GM21390 (cell line): ENCODE data around the gene ENTR1.

ENCODE experiments used
- ATAC-seq: cut with Tn5 transposase; IDR thresholded peaks from one replicate; pipeline ENCODE4 v1.9.1; 2021; ENCODE audit not compliant: unreplicated experiment

The ENTR1 gene

GRCh38 chr9:136378170-136379002 is 32.0 kb downstream of the ENTR1 start:
- no peak for ATAC-seq

DNA sequence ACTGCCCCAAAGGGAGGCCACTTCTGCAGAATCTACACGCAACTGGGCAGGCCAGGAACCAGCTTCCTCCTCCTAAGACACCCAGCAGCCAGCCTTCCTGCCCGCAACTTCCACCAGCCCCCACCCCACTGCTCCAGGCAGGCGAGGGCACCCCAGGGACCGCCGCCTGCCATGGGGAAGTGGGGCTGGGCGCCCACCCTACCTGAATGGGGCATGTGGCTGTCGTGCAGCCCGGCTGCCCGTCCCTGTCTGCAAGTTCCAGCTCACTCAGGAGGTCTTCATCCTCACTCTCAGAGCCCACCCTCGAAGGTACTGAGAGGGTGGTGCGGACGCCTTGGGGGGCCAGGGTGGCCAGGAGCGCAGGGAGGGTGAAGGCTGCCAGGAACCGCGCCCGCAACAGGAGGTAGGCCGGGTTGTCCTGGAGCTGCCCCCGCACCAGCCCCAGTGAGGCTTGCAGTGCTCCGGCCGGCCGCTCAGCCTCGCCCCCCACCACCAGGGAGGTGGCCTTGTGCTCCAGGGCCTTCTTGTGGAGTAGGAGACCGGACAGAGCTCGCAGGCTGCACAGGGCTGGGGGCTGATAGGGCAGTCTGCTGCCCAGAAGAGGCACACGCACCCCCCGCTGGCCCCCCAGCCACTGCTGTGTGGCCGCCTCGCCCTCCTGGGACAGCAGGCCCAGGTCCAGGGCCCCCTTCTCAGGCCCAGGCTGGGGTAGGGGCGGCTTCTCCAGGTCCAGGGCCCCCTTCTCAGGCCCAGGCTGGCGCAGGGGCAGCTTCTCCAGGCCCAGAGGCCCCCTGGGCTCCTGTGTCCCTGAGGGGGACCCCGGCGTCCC is 32.9 kb downstream of the ENTR1 start:
- no peak for ATAC-seq

- no peak for ATAC-seq
Measured at GRCh38 chr9:136376457-136376856, 34.0 kb downstream of the ENTR1 start.

DNA sequence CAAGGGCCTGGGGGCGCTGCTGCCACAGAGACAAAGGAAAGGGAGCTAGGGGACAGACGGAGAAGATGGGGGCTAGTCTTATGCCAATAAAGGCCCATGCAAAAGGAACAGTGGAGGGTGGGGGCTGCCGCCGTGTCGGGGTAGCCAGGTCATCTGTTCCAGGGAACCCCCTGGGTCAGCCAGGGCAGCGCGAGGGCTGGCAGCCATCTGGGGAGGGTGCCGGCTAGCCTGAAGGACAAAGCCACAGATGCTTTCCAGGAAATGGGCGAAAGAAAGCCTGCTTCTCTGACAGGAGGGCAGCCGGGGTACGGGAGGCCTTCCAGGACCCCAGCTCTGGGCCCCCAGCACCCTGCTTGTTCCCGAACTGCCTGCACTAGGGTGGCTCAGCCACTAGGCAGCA is 35.3 kb downstream of the ENTR1 start:
- no peak for ATAC-seq

DNA sequence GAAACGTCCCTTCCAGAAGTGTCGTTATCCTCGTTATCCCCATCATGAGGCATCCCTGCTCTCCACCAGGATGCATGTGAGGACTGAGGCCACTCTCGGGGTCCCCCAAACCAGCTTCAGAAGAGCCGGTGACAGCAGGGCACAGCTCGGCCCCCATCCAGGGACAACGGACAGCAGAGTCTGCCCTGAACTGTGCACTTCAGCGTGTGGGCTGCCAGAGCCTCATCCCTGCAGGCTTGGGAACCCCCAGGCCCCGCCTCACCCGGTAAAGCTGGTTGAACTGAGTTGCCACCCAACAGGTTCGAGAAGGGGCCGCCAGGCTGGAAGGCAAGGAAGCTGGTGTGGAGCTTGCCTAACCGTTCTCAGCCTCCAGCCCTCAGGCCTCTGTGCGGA is 36.2 kb downstream of the ENTR1 start:
- no peak for ATAC-seq

DNA sequence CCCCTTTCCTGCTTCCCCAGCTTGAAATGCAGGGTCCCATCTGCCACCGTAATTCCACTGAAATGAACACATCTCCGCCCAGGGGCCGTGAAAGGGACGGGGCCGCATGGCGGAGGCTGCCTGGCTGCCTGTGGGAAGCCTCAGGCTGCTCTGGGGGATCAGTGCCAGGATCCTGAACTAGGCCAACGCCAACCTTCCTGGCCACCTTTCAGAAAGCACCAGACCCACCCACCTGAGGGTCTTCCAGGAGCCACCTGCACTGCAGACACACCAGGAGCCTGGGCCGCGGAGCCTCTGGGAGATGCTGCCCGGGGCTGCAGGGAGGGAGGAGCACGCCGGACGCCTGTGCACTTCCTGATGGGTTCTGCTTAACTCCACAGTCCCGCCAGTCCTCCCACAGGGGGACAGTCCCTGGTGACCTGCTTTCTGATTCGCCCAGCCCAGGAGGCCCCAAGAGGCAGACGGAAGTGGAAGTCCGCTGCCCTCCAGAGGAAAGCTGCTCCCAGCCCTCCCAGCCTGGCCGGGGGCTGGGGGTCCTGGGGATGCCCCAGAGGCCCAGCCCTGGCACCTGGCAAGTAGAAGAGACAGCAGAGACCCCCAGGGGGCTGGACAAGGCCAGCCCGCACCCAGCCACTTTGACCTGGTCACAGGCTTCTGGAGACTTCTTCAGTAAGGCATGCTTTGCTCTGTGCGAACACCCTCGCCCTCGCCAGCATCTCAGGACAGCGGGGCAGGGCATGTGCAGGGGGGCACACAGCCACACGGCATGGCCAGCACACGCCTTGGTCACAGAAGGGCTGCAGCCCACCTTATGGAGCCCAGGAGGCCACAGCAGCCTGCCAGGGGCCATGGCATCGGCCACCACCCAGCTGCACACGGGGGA is 36.9 kb downstream of the ENTR1 start, which contains the start of gene CARD9:
TSS of gene CARD9 (minus strand) at position 370 of the 883 bp plus-strand sequence. CDS start 1,591 bp downstream, outside the sequence.
- ATAC-seq = no peak

DNA sequence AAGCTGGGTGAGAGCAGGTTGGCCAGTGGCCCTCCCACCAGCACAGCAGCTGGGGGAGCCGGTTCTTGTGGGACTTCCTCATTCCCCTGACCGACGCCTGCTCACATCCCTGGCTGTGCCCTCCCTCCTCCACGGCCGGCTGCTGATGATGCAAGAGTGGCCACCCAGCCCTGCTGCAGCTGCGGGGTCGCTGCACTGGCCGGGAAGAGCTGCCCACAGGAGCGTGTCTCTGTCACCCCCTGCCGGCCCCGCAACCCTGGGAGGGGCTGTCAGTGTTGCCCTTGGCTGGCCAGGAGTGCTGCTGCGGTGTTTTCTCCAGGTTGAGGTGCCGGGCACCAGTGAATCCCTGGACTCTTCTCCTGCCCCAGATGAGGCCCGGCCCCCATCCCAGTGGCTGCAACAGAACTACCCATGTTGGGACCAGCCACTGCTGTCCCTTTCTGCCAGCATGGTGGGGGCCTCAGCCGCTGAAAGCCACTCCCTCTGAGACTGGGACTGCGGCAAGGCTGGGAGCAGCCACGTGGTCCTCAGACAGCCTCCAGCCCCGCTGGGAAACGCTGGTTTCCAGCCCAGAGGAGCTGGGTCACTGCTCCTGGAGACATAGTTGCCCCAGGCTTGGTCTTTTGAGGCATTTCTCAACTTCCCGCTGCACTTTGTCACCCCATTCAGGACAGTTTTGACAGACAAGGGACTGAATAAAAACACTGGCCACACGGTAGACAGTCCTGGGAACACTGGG is 37.7 kb downstream of the ENTR1 start:
- ATAC-seq = no peak

DNA sequence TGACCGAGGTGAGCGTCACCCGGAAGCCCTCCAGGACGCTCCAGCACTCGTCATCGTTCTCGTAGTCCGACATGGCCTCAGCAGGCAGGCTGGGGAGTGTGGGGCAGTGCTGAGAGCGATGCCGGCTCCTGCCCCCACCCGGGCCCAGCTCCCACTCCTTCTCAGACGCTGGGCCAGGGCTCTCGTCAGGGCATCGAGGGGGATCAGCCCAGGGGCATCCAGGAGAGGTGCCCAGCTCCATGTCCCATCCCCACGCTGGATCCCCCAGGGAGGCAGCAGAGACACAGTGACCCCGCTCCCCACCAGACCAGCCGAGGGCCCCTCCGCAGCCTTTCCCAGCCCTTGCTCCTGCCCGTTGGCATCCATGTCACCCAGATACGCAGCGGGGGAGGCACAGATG is 38.4 kb downstream of the ENTR1 start:
- ATAC-seq = no peak

DNA sequence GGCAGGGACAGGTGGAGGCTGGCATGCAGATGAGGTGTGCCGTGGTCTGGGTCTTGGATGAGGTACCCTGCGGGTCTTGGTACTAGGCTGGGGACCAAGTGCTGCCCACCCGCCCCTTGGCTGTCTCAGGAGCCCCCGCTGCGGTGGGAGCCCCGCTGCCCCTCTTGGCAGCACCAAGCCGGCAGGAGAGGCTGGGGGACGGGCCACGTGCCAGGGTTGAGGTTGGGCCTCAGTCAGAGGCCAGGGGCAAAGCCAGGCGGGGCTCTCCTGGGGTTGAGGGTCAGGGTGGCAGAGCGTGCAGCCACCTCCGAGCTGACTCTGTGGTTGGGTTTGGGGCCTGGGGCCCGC is 38.9 kb downstream of the ENTR1 start:
- ATAC-seq = no peak

GRCh38 chr9:136370687-136371532 is 39.5 kb downstream of the ENTR1 start:
- ATAC-seq = no peak

GRCh38 chr9:136370037-136370436 is 40.4 kb downstream of the ENTR1 start:
- ATAC-seq = no peak

- no peak for ATAC-seq
Measured at GRCh38 chr9:136368190-136368589, 42.2 kb downstream of the ENTR1 start.

DNA sequence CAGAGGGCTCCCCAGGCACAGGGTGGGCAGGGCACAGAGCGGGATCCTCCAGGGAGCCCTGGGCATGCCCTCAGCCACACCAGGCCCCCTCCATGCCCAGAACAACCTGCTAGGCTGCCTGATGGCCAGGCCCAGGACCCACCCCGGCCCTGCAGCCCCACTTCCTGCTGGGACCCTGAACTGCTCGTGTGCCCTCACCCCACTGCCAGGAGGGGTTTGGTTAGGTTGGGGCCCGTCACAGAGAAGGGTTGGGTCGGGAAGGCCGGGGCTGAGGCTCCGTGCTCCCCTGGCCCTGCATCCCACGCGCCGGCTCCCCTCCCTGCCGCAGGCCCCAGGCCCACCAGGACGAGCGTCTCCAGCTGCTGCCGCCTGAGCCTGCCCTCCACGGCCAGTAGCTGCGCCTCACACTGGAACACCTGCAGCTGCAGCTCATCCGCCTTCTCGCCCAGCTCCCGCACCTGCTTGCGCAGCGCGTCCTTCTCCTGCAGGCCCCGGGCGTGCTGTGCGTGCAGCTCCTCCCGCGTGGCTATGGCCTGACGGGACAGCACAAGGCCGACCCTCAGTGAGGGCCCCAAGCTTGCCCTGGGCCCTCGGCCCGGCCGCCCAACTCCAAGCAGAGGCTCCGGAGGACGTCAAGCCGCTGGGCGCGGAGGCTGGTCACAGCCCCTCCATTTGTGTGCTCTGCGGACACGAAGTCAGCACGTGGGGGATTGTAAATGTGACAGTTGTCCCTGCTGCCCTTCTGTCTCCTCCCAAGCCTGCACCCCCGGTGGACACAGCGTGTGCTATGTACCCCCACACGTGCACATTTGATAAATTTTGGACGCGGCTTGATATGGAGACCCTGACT is 42.9 kb downstream of the ENTR1 start:
- ATAC-seq = no peak

- ATAC-seq = no peak
Measured at GRCh38 chr9:136366826-136367225, 43.6 kb downstream of the ENTR1 start.

GRCh38 chr9:136365775-136366222 is 44.6 kb downstream of the ENTR1 start:
- ATAC-seq = no peak

GRCh38 chr9:136364942-136365774 is 45.3 kb downstream of the ENTR1 start:
- no peak for ATAC-seq

DNA sequence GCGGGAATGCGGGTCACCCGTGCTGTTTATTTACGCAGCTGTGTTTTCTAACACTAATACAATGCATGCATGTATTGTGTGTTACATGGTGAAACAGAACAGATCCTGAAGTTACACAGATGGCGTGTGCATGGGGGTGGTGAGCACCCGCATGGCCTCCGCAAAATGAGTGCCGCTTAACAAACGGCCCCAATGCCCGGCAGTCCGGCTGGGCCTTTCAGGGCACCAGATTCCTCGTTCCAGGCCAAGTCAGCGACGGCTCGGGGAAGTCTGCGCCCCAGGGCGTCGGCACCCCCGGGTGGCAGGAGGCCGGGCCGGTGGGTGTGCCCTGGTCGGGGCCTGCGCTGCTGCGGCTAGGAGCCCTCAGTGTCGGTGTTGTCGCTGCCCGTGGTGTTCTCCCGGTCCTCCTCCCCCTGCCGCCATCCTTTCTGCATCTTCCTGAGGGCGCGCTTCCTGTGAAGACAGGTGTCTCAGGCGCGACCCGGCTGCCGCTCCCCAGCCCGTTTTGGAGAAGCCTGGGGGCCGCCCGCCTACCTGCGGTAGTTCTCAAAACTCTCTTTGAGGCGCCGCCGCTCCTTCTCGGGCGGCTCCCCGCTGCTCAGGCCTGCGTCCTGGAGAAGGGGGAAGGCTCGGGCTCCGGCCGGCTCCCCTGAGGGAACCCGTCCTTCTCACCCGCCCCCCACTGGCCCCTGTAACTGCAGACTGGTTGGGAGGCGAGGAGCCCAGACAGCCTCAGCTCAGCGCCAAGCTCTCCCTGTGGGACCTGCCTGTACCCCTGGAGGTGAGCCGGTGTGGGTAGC is 46.3 kb downstream of the ENTR1 start:
- ATAC-seq = no peak
